ENCODE results near the gene NEMP2.
"Not testable (repeated sequence)": the region's sequence is repeated elsewhere in the genome, so short reads cannot be mapped to it uniquely, and the experiment has no call there.

Gene NEMP2

GRCh38 chr2:190519975-190520767 is 14.4 kb downstream of the NEMP2 start:
- no peak for DNase-seq

- no peak for DNase-seq
These were observed 17.1 kb downstream of the NEMP2 start for GRCh38 chr2:190517468-190517867.

GRCh38 chr2:190515687-190516086 is 18.8 kb downstream of the NEMP2 start:
- DNase-seq: no peak

GRCh38 chr2:190514676-190515075 is 19.8 kb downstream of the NEMP2 start:
- no peak for DNase-seq

- no peak for DNase-seq
These were observed 20.6 kb downstream of the NEMP2 start for GRCh38 chr2:190513877-190514276.

GRCh38 chr2:190512539-190513095 is 21.9 kb downstream of the NEMP2 start:
- DNase-seq: no peak

- no peak for DNase-seq
These were observed 23.4 kb downstream of the NEMP2 start for GRCh38 chr2:190511104-190511503.

GRCh38 chr2:190509895-190510294 is 24.6 kb downstream of the NEMP2 start:
- not testable (repeated sequence) for DNase-seq

- no peak for DNase-seq
These were observed 27.4 kb downstream of the NEMP2 start for GRCh38 chr2:190507135-190507534.

- DNase-seq: no peak
These were observed 27.9 kb downstream of the NEMP2 start for GRCh38 chr2:190506666-190507065.

- no peak for DNase-seq
These were observed 28.8 kb downstream of the NEMP2 start for GRCh38 chr2:190505696-190506095.

GRCh38 chr2:190504912-190505311 is 29.6 kb downstream of the NEMP2 start:
- DNase-seq: no peak

GRCh38 chr2:190503088-190503487 is 31.4 kb downstream of the NEMP2 start:
- DNase-seq: no peak

GRCh38 chr2:190501702-190502407 is 32.7 kb downstream of the NEMP2 start:
- no peak for DNase-seq

- no peak for DNase-seq
These were observed 33.3 kb downstream of the NEMP2 start for GRCh38 chr2:190501231-190501630.

GRCh38 chr2:190500054-190500502 is 34.4 kb downstream of the NEMP2 start:
- DNase-seq: no peak

GRCh38 chr2:190499273-190499672 is 35.2 kb downstream of the NEMP2 start:
- DNase-seq: no peak

- DNase-seq: no peak
These were observed 37.1 kb downstream of the NEMP2 start for GRCh38 chr2:190497428-190497827.

- DNase-seq: not testable (repeated sequence)
These were observed 39.8 kb downstream of the NEMP2 start for GRCh38 chr2:190494600-190495227.

GRCh38 chr2:190493095-190493494 is 41.4 kb downstream of the NEMP2 start:
- no peak for DNase-seq

- no peak for DNase-seq
These were observed 44.0 kb downstream of the NEMP2 start for GRCh38 chr2:190490502-190490901.

GRCh38 chr2:190489475-190489874 is 45.0 kb downstream of the NEMP2 start:
- no peak for DNase-seq

- no peak for DNase-seq
These were observed 45.8 kb downstream of the NEMP2 start for GRCh38 chr2:190488516-190489233.

Measured in 8988T (cell line).